ENCODE data around the gene MIP. TPM values are rescaled to one million over a fixed set of nuclear protein-coding genes. Genes with fewer than 3 reads are reported as not detected.

MIP gene
- total RNA-seq, 5 donors from 2014 or later (not counting 1 experiment from before 2014, with no cell fraction given): not detected

DNA sequence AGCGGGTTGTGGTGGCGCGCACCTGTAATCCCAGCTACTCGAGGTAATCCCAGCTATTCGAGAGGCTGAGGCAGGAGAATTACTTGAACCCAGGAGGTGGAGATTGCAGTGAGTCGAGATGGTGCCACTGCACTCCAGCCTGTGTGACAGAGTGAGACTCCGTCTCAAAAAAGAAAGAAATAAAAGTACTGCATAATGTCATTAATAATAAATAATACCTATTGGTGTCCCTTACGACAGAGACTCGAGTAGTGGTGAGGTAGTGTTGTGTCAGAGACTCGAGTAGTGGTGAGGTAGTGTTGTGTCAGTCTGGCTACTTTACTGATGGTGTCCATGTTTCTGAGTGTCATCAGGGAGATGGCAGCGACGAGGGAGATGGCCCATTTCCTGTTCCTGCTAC lies 32.2 kb upstream of the MIP start:
- H3K4me1 Mint-ChIP-seq: peaks cover 15 to 19% (median 17%) of the 10 kb centered on the region in 3 donors
- ChIA-PET POLR2A (no interaction called here), CTCF (no interaction called here)
- Histone ChIP-seq H3K36me3 (ENCODE audit: control insufficient read depth in 2 of 2, extremely low read depth in 1 of 2, insufficient read depth in 1 of 2, low read length in 1 of 2) (no peaks in the 10 kb centered on the region), H3K27ac (ENCODE audit: low read length) (no peak overlapping the region), H3K27me3 (replicated peaks in 1 of 2; ENCODE audit: control insufficient read depth in 2 of 2, extremely low read depth in 1 of 2, insufficient read depth in 2 of 2, low read length in 1 of 2) (peaks cover 9 to 22% of the 10 kb centered on the region in 2 experiments), H3K9me3 (no peaks in the 10 kb centered on the region), H3K4me1 (ENCODE audit: control insufficient read depth in 1 of 2, extremely low read depth in 1 of 2, insufficient read depth in 2 of 2, low read length in 2 of 2) (peaks cover 6 to 21% of the 10 kb centered on the region in 2 experiments), H3K4me3 (ENCODE audit: control insufficient read depth in 1 of 2, extremely low read depth in 1 of 2, low read length in 1 of 2) (no peak overlapping the region)
- H3K9me3 Mint-ChIP-seq: no peaks in the 10 kb centered on the region
- no peak overlapping the region for H3K27ac Mint-ChIP-seq
- 91% methylated on average over 10 of the region's 12 CpGs for WGBS (ENCODE audit: insufficient coverage)
- peaks cover 7 to 18% of the 10 kb centered on the region in 2 donors for H3K27me3 Mint-ChIP-seq
- ATAC-seq (replicated peaks in 1 of 4) (no peak), DNase-seq (no peak)
- H3K36me3 Mint-ChIP-seq: no peaks in the 10 kb centered on the region
- peak overlapping the region; percentile 86 to 87 (median 87) for H3K4me3 Mint-ChIP-seq

DNA sequence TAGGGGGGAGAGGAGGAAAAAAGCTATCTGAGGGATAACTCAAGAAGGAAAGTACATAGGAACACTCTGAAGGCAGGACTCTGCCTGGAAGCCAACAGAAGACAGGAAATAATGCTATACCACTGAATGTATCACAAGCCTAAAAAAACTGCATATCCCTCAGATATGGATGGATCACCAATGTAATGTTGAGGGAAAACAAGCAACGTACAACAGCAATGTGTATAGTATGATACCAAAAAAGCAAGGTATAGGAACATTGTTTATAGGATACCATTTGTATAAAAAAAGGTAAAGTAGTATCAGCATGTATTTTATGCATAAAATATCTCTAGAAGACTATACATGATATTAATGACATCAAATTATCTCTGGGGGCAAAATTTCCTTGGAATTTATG lies 30.1 kb upstream of the MIP start:
- ChIA-PET POLR2A (interaction anchor here in 1 of 2 donors (0.6 kb wide), 1 partner anchor 384 kb away, joined by 4 read pairs; no protein-coding TSS in a partner anchor), CTCF (no interaction called here)
- peaks cover 6 to 21% of the 10 kb centered on the region in 2 experiments for H3K4me1 ChIP-seq (ENCODE audit: control insufficient read depth in 1 of 2, extremely low read depth in 1 of 2, insufficient read depth in 2 of 2, low read length in 2 of 2)
- no peak overlapping the region for H3K4me3 ChIP-seq (ENCODE audit: control insufficient read depth in 1 of 2, extremely low read depth in 1 of 2, low read length in 1 of 2)
- Mint-ChIP-seq H3K27me3 (peaks cover 0 to 7% of the 10 kb centered on the region in 2 donors), H3K27ac (no peak overlapping the region), H3K4me3 (no peak overlapping the region), H3K4me1 (peaks cover 15 to 20% (median 19%) of the 10 kb centered on the region in 3 donors), H3K9me3 (no peaks in the 10 kb centered on the region), H3K36me3 (no peaks in the 10 kb centered on the region)
- DNase-seq (no peak), ATAC-seq (replicated peaks in 1 of 4) (no peak)
- H3K36me3 ChIP-seq (ENCODE audit: control insufficient read depth in 2 of 2, extremely low read depth in 1 of 2, insufficient read depth in 1 of 2, low read length in 1 of 2): no peaks in the 10 kb centered on the region
- H3K27ac ChIP-seq (ENCODE audit: low read length): no peak overlapping the region
- no CpG with 5 or more reads among the region's 1 CpG for WGBS (ENCODE audit: insufficient coverage)
- no peaks in the 10 kb centered on the region for H3K9me3 ChIP-seq
- peaks cover 0 to 14% of the 10 kb centered on the region in 2 experiments for H3K27me3 ChIP-seq (replicated peaks in 1 of 2; ENCODE audit: control insufficient read depth in 2 of 2, extremely low read depth in 1 of 2, insufficient read depth in 2 of 2, low read length in 1 of 2)

DNA sequence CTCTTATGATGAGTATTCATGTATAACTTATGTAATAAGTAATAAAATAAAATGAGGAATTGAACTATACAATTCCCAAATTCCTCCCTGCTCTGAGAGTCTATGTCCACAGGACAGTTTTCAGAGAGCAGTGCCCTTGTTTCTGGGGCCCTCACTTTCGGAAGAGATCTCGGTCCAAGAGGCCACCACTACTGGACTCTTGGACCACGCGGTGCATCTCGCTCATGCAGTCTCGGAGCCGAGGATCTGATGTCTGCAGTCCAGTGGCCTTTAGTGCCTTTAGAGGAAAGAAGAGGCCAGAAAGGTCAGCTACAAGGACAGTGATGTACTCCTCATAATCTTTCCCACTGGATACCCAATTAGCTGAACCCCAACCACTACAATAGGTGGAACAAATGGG lies 25.2 kb upstream of the MIP start:
- Histone ChIP-seq H3K27me3 (replicated peaks in 1 of 2; ENCODE audit: control insufficient read depth in 2 of 2, extremely low read depth in 1 of 2, insufficient read depth in 2 of 2, low read length in 1 of 2) (no peaks in the 10 kb centered on the region), H3K4me3 (ENCODE audit: control insufficient read depth in 1 of 2, extremely low read depth in 1 of 2, low read length in 1 of 2) (no peak overlapping the region), H3K27ac (ENCODE audit: low read length) (no peak overlapping the region), H3K36me3 (ENCODE audit: control insufficient read depth in 2 of 2, extremely low read depth in 1 of 2, insufficient read depth in 1 of 2, low read length in 1 of 2) (no peaks in the 10 kb centered on the region), H3K4me1 (ENCODE audit: control insufficient read depth in 1 of 2, extremely low read depth in 1 of 2, insufficient read depth in 2 of 2, low read length in 2 of 2) (no peaks in the 10 kb centered on the region), H3K9me3 (no peaks in the 10 kb centered on the region)
- Mint-ChIP-seq H3K36me3 (no peaks in the 10 kb centered on the region), H3K27me3 (no peaks in the 10 kb centered on the region), H3K4me3 (no peak overlapping the region), H3K27ac (no peak overlapping the region), H3K9me3 (no peaks in the 10 kb centered on the region), H3K4me1 (peaks cover 0 to 6% (median 3%) of the 10 kb centered on the region in 3 donors)
- POLR2A ChIA-PET: interaction anchor here in 1 of 2 donors (0.6 kb wide), 1 partner anchor 274 kb away, joined by 3 read pairs; no protein-coding TSS in a partner anchor
- DNase-seq (no peak), ATAC-seq (replicated peaks in 1 of 4) (no peak)
- CTCF ChIA-PET: no interaction called here
- 100% methylated on average over 2 of the region's 7 CpGs for WGBS (ENCODE audit: insufficient coverage)

DNA sequence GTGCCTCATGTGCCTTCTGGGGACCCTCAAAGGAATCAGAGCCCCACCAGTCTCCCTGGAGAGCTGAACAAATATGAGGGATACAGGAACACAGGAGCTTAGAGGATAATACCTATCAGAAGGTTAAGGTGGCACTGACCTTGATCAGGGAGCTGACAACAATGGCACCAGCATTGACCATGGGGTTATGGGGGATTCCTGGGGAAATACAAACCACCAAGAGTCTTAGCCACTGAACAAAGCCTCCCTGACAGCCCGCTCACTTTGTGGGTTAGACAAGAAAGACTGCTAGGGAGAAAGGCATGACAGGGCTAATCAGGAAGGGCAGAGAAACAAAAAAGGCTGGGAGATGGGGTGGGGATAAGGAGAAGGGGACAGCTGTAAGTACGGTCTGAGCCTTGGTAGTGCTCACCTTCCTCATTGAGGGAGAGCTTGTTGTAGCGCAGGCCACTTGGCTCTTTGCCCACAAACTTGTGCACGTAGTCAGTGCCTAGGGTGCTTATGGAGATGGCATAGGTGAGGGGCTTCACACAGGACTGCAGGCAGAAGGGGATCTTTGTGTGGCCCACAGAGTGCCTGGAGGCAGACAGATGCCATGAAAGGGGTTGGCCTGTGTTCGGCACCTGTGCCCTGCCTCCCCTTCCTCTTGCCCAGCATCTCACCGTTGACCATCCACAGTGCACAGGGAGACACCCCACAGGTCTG lies 23.2 kb upstream of the MIP start:
- Mint-ChIP-seq H3K9me3 (no peaks in the 10 kb centered on the region), H3K27me3 (no peaks in the 10 kb centered on the region), H3K4me1 (peaks cover 0 to 6% (median 3%) of the 10 kb centered on the region in 3 donors), H3K4me3 (no peak overlapping the region), H3K27ac (no peak overlapping the region), H3K36me3 (peaks cover 5% of the 10 kb centered on the region)
- CTCF ChIA-PET: no interaction called here
- POLR2A ChIA-PET: interaction anchor here in 1 of 2 donors (0.5 to 0.6 kb wide), 2 partner anchors 39 to 86 kb away, joined by 3 to 14 read pairs; no protein-coding TSS in a partner anchor
- H3K36me3 ChIP-seq (ENCODE audit: control insufficient read depth in 2 of 2, extremely low read depth in 1 of 2, insufficient read depth in 1 of 2, low read length in 1 of 2): no peaks in the 10 kb centered on the region
- H3K27ac ChIP-seq (ENCODE audit: low read length): no peak overlapping the region
- 100% methylated on average over 3 of the region's 6 CpGs for WGBS (ENCODE audit: insufficient coverage)
- DNase-seq: no peak
- H3K27me3 ChIP-seq (replicated peaks in 1 of 2; ENCODE audit: control insufficient read depth in 2 of 2, extremely low read depth in 1 of 2, insufficient read depth in 2 of 2, low read length in 1 of 2): no peaks in the 10 kb centered on the region
- H3K9me3 ChIP-seq: no peaks in the 10 kb centered on the region
- no peak overlapping the region for H3K4me3 ChIP-seq (ENCODE audit: control insufficient read depth in 1 of 2, extremely low read depth in 1 of 2, low read length in 1 of 2)
- H3K4me1 ChIP-seq (ENCODE audit: control insufficient read depth in 1 of 2, extremely low read depth in 1 of 2, insufficient read depth in 2 of 2, low read length in 2 of 2): no peaks in the 10 kb centered on the region
- no peak for ATAC-seq (replicated peaks in 1 of 4)

DNA sequence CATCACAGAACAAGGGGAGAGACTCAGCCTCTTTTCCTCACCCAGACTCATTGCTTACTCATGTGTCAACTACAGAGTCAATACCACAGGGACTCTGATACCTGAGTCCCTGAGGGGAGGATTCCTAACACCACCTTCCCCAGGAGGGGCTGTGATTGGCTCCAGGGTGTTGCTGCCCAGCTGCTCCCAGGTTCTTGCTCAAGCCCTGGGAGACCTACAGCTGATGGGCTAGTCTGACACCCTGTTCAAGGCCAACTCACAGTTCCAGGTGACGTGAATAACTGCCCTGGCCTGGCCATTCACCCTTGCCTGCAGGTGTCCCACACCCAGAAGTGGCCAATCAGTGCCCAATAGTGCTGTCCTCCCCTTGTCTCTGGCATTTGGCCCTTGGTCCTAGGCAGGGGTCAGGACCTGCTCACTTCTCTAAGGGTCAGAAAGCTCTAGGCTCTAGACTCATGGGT lies 22.5 kb upstream of the MIP start:
- DNase-seq (no peak), ATAC-seq (replicated peaks in 1 of 4) (no peak)
- no peak overlapping the region for H3K27ac Mint-ChIP-seq
- no peak overlapping the region for H3K27ac ChIP-seq (ENCODE audit: low read length)
- no peaks in the 10 kb centered on the region for H3K9me3 Mint-ChIP-seq
- no peak overlapping the region for H3K4me3 Mint-ChIP-seq
- ChIA-PET CTCF (no interaction called here), POLR2A (interaction anchor here in 1 of 2 donors (0.5 to 0.7 kb wide), 2 partner anchors 38 to 433 kb away, joined by 6 to 14 read pairs; no protein-coding TSS in a partner anchor)
- WGBS (ENCODE audit: insufficient coverage): 86% methylated on average over 1 of the region's 1 CpG
- no peaks in the 10 kb centered on the region for H3K27me3 Mint-ChIP-seq
- peaks cover 7% of the 10 kb centered on the region for H3K36me3 Mint-ChIP-seq
- no peaks in the 10 kb centered on the region for H3K4me1 ChIP-seq (ENCODE audit: control insufficient read depth in 1 of 2, extremely low read depth in 1 of 2, insufficient read depth in 2 of 2, low read length in 2 of 2)
- no peaks in the 10 kb centered on the region for H3K27me3 ChIP-seq (replicated peaks in 1 of 2; ENCODE audit: control insufficient read depth in 2 of 2, extremely low read depth in 1 of 2, insufficient read depth in 2 of 2, low read length in 1 of 2)
- H3K9me3 ChIP-seq: no peaks in the 10 kb centered on the region
- peaks cover 0 to 2% of the 10 kb centered on the region in 2 donors for H3K36me3 ChIP-seq (ENCODE audit: control insufficient read depth in 2 of 2, extremely low read depth in 1 of 2, insufficient read depth in 1 of 2, low read length in 1 of 2)
- H3K4me3 ChIP-seq (ENCODE audit: control insufficient read depth in 1 of 2, extremely low read depth in 1 of 2, low read length in 1 of 2): no peak overlapping the region
- H3K4me1 Mint-ChIP-seq: peaks cover 2 to 6% (median 3%) of the 10 kb centered on the region in 3 donors

DNA sequence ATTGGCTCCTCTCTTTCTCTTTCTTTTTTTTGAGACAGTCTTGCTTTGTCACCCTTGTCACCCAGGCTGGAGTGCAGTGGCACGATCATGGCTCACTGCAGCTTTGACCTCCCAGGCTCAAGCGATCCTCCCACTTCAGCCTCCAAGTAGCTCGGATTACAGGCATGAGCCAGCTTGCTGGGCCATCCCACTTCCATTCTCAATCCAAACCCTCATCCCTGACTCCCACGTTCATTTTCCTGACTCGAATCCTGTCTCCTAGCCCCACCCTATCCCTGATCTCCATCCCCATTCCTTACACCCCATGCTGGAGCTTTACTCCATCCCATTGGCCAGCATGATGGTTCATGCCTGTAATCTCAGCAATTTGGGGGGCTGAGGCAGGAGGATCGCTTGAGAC lies 21.7 kb upstream of the MIP start:
- Mint-ChIP-seq H3K4me3 (no peak overlapping the region), H3K9me3 (no peaks in the 10 kb centered on the region), H3K4me1 (peaks cover 8 to 9% (median 8%) of the 10 kb centered on the region in 3 donors), H3K27ac (no peak overlapping the region), H3K27me3 (no peaks in the 10 kb centered on the region), H3K36me3 (peaks cover 11% of the 10 kb centered on the region)
- ChIA-PET CTCF (no interaction called here), POLR2A (interaction anchor here (0.6 to 0.7 kb wide), 2 partner anchors 432 to 652 kb away, joined by 4 to 6 read pairs; partner anchors contain the start of gene LRP1 (in 1 of the 2))
- ATAC-seq (replicated peaks in 1 of 4) (no peak), DNase-seq (no peak)
- Histone ChIP-seq H3K27me3 (replicated peaks in 1 of 2; ENCODE audit: control insufficient read depth in 2 of 2, extremely low read depth in 1 of 2, insufficient read depth in 2 of 2, low read length in 1 of 2) (no peaks in the 10 kb centered on the region), H3K36me3 (ENCODE audit: control insufficient read depth in 2 of 2, extremely low read depth in 1 of 2, insufficient read depth in 1 of 2, low read length in 1 of 2) (peaks cover 0 to 4% of the 10 kb centered on the region in 2 donors), H3K27ac (ENCODE audit: low read length) (no peak overlapping the region), H3K4me1 (ENCODE audit: control insufficient read depth in 1 of 2, extremely low read depth in 1 of 2, insufficient read depth in 2 of 2, low read length in 2 of 2) (no peaks in the 10 kb centered on the region), H3K4me3 (ENCODE audit: control insufficient read depth in 1 of 2, extremely low read depth in 1 of 2, low read length in 1 of 2) (no peak overlapping the region), H3K9me3 (no peaks in the 10 kb centered on the region)
- 89% methylated on average over 6 of the region's 6 CpGs for WGBS (ENCODE audit: insufficient coverage)
